T1000 (cell line): Measurements from ENCODE around the gene STXBP5.

Source experiments
- DNase-seq: peaks from one replicate; lab custom pipeline; 2025; ENCODE audit warnings: mixed read lengths; lab: John Stamatoyannopoulos, UW

STXBP5 gene

GRCh38 chr6:147211349-147211748 is 7.1 kb downstream of the STXBP5 start:
- no peak for DNase-seq

GRCh38 chr6:147211831-147212230 is 7.6 kb downstream of the STXBP5 start:
- DNase-seq: no peak

GRCh38 chr6:147212622-147213021 is 8.4 kb downstream of the STXBP5 start:
- no peak for DNase-seq

GRCh38 chr6:147213772-147214171 is 9.6 kb downstream of the STXBP5 start:
- DNase-seq: no peak

GRCh38 chr6:147214248-147215227 is 10.3 kb downstream of the STXBP5 start:
- DNase-seq: no peak

GRCh38 chr6:147216915-147217314 is 12.7 kb downstream of the STXBP5 start:
- DNase-seq: no peak

GRCh38 chr6:147217840-147218404 is 13.7 kb downstream of the STXBP5 start:
- DNase-seq: no peak

GRCh38 chr6:147218797-147219196 is 14.6 kb downstream of the STXBP5 start:
- no peak for DNase-seq

GRCh38 chr6:147219463-147219862 is 15.2 kb downstream of the STXBP5 start:
- no peak for DNase-seq

GRCh38 chr6:147220345-147220744 is 16.1 kb downstream of the STXBP5 start:
- DNase-seq: no peak

- DNase-seq: no peak
Observed at GRCh38 chr6:147221739-147222138, 17.5 kb downstream of the STXBP5 start.

GRCh38 chr6:147222160-147222838 is 18.1 kb downstream of the STXBP5 start:
- DNase-seq: no peak

- DNase-seq: no peak
Observed at GRCh38 chr6:147223736-147224135, 19.5 kb downstream of the STXBP5 start.

- DNase-seq: no peak
Observed at GRCh38 chr6:147226163-147226724, 22.0 kb downstream of the STXBP5 start.

GRCh38 chr6:147226877-147227276 is 22.7 kb downstream of the STXBP5 start:
- no peak for DNase-seq

GRCh38 chr6:147227770-147228320 is 23.6 kb downstream of the STXBP5 start:
- DNase-seq: no peak

GRCh38 chr6:147231589-147231988 is 27.4 kb downstream of the STXBP5 start:
- DNase-seq: no peak

- DNase-seq: no peak
Observed at GRCh38 chr6:147234685-147235084, 30.5 kb downstream of the STXBP5 start.

GRCh38 chr6:147238164-147238563 is 33.9 kb downstream of the STXBP5 start:
- DNase-seq: no peak

GRCh38 chr6:147238906-147239305 is 34.7 kb downstream of the STXBP5 start:
- no peak for DNase-seq

- no peak for DNase-seq
Observed at GRCh38 chr6:147244832-147245231, 40.6 kb downstream of the STXBP5 start.

- no peak for DNase-seq
Observed at GRCh38 chr6:147245693-147246092, 41.5 kb downstream of the STXBP5 start.
